RCC 7860 (cell line): ENCODE results near the gene USH1G.

Source experiments
- DNase-seq: peaks from one replicate; pipeline ENCODE4 v3.0.0-alpha.2; 2015; ENCODE audit warnings: low spot score
- FAIRE-seq: peaks from 2 replicates; lab custom pipeline; 2012; peaks lifted over from hg19 to GRCh38; lab: Jason Lieb, UNC

The USH1G gene

DNA sequence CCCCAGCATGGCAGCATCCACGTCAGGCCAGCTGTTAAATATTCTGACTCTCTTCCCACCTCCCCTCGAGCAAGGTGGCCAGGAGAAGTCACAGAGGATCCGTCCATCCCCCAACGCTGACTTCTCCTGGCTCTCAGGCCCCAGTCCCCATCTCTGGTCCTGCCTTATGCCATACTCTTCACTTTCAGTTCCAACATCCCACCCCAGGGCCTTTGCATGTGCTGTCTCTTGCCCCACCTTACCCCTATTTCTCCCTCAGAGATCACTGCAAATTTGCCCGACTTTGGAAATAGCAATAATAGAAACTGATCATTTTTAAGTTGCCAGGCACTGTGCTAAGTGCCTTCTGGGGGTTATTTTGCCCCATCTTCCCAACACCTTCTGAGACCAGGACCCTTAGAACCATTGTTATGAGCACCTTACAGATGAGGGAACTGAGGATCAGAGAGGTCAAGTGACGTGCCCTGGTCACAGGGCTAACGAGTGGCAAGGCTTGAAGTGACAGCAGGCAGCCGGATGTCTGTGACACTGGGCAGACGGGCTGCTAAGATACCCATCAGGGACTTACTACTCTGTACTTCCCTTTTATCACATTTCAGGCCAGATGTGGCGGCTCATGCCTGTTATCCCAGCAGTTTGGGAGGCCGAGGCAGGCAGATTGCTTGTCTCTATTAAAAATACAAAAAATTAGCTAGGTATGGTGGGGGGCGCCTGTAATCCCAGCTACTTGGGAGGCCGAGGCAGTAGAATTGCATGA, 31.8 kb upstream of the USH1G start:
- FAIRE-seq (no peak), DNase-seq (no peak)

DNA sequence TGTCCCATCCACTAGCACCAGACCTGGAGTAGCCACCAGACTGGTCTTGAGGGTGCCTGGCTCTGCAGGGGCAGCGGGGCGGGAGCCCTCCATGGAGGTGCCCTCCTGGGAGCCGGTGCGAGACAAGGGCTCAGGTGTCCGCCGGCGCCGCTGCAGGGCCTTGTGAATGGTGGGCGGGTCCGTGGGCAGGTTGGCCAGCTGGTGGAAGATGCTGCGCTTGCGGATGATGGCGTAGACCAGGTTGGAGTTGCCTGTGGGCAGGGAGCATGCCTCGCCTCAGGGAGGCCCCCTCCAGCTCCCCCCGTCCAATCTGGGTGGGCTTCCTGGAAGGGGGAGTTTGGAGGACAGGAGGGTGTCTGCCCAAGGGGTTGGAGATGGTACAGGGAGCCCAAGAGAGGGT, 31.1 kb upstream of the USH1G start:
- FAIRE-seq (no peak), DNase-seq (no peak)

GRCh38 chr17:74953134-74953687, 30.2 kb upstream of the USH1G start:
- no peak for DNase-seq
- FAIRE-seq, result no peak

DNA sequence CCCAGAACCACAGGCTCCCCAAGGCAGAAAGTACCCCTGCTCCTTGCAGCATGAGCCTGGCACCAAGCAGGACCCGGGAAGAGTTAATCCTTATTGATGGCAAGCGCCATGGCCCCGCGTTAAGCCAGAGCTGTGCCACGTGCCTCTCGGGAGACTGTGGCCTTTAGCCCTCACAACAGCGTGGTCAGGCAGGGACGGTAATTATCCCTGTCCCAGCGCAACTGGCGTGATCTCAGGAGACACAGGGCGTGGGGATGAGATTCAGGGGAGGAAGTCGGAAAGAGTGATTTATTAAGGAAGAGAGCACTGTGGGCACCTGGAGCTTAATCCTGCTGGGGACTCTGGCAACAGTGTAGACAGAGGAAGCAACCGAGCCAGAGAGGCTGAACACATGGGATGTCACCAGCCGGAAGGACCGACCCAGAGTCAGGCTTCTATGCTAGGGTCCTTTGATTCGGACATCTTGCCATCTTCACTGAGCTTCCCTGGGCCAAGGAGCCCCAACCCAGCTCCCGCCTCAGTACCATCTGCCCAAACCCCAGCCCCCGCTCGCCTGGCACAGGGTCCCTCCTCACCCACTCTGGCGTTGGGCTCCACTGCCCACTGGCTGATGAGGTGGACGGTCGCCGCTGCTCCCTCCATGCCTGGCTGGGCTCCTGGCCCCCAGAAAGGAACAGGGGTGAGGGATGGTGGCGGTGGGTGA, 29.5 kb upstream of the USH1G start:
- FAIRE-seq (no peak), DNase-seq (no peak)

DNA sequence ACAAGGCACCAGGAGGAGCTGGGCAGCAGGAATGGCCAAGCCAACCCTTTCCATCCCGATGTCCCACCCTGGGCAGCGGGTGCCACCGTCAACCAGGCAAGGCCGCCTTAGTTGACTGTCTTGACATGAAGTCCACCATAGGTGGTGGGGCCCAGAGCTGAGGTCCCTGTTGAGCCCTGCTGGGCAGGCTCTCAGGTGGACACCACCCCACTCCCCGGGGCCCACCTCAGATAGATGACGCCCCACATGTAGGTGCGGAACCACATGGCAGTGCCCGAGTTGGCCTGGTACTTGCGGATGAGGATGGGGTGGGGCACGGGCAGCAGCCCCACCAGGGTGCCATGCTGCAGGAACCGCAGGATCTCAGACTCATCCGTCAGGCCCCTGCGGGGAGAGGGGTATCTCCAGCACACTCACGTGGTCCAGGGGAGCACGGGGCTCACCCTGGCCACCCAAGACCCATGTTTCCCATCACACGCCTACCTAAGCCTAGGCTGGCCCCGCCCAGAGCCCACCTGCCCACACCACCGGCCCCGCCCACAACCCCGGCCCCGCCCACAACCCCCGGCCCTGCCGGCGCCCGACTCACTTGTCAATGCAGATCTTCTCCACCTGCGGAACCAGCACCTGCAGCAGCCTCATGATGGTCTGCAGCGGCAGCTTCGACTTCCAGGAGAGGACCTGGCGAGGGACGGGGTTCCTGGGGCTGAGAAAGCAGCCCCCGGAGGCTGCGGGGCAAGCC, 28.8 kb upstream of the USH1G start:
- DNase-seq, result no peak

GRCh38 chr17:74951065-74951464, 28.0 kb upstream of the USH1G start:
- FAIRE-seq (no peak), DNase-seq (no peak)

More for the DNA sequence above, 28.8 kb upstream of the USH1G start:
- FAIRE-seq, result no peak

- DNase-seq (no peak), FAIRE-seq (no peak)
Observed at GRCh38 chr17:74950207-74950606, 27.2 kb upstream of the USH1G start.

DNA sequence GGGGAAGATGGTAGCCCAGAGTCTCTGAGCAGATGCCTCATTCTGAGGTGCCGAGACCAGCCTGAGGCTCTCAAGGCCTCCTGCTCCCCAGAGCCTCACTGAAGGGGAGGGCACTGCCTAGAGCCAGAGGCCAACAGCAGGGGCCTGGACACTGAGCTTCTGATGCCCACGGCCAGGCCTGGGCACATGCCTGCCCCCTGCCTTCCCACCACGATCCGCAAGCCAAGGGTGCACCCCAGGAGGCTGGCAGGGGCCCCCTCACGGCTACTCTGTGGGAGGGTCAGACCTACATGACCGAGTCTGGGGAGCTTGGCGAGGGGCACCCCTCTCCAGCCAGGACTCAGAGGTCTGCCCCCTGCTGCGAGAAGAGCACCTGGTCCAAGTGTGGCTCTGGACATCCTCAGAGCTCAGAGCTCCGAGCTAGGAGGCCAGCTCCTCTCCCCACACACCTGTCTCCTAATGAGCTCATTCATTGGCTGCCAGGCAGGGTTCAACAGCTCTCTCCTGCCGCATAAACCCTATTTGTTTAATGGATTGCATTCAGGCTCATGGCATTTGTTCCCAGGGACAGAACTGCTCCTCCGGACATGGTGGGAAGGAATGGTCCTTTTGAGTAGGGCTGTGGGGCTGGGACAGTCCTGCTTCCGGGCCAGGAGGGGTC, 26.5 kb upstream of the USH1G start:
- no peak for FAIRE-seq

GRCh38 chr17:74947041-74947754, 24.1 kb upstream of the USH1G start:
- FAIRE-seq, result no peak
- no peak for DNase-seq

More for the DNA sequence above, 26.5 kb upstream of the USH1G start:
- DNase-seq, result no peak

GRCh38 chr17:74946641-74947040, 23.6 kb upstream of the USH1G start:
- DNase-seq, result no peak
- no peak for FAIRE-seq

GRCh38 chr17:74945543-74945942, 22.5 kb upstream of the USH1G start:
- no peak for FAIRE-seq

DNA sequence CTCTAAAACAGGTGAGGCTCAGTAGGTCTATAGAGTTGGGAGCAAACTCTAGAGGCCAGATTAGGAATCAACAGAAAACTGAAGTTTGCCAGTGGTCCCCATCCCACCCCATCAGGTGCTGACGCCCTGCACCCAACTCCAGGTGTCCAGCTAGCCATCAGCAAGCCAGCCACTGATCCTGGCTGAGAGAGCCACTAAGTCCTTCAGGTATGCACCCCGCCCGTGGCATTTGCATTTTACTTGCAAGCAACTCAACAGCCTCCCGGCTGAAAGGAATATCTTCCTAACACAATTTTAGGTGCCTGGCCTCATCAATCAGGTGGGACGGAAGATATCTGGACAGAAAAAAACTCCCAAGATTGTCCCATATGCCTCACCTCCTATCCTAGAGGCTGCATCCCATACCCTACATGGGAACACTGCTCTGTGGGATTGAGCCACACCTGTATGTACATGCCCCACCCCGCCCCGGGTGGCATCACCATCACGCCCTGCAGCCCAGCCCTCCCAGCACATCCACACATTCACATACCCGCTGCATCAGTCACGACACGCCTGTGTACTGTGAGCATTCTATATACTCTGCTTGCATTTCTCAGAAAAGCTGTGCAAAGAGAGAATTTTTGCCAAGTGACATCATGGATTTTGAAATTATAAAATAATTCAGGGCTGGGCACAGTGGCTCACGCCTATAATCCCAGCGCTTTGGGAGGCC, 20.9 kb upstream of the USH1G start:
- FAIRE-seq (no peak), DNase-seq (no peak)

More at GRCh38 chr17:74945543-74945942, 22.5 kb upstream of the USH1G start:
- DNase-seq, result no peak

- DNase-seq (no peak), FAIRE-seq (no peak)
Observed at GRCh38 chr17:74941128-74941725, 18.2 kb upstream of the USH1G start.

- DNase-seq (no peak), FAIRE-seq (no peak)
Observed at GRCh38 chr17:74939534-74939933, 16.5 kb upstream of the USH1G start.

DNA sequence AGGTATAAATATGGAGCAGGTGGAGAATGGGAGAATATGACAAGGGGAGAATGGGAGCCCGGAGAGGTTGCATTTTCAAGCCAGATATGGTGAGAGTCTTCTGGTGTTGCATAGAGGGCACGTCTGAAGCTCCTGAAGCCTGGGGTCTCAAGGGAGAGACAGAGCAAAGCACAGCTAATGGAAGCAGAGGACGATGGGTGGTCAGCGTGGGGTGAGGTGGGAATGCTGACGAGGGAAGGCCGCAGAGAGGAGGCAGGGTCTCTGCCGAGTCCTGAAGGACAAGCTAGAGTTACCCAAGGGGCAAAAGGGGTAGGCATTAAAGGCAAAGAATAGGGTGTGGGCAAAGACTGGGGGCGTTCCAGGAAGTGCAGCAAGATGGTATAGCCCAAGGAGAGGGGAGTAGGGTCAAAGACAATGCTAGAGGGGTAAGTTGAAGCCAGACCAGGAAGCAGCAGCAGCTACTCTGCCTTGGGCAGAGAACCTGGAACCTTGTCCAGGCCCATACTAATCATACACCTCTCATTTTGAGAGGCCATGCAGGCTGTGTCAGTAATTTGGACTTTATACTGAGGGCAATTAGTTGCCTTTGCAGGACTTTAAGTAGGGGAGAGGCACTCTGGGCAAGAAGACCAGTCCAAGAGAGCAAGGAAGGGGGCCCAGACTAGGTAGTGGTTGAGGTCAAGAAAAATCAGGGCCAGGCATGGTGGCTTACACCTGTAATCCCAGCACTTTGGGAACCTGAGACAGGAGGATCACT, 15.3 kb upstream of the USH1G start:
- FAIRE-seq (no peak), DNase-seq (no peak)

DNA sequence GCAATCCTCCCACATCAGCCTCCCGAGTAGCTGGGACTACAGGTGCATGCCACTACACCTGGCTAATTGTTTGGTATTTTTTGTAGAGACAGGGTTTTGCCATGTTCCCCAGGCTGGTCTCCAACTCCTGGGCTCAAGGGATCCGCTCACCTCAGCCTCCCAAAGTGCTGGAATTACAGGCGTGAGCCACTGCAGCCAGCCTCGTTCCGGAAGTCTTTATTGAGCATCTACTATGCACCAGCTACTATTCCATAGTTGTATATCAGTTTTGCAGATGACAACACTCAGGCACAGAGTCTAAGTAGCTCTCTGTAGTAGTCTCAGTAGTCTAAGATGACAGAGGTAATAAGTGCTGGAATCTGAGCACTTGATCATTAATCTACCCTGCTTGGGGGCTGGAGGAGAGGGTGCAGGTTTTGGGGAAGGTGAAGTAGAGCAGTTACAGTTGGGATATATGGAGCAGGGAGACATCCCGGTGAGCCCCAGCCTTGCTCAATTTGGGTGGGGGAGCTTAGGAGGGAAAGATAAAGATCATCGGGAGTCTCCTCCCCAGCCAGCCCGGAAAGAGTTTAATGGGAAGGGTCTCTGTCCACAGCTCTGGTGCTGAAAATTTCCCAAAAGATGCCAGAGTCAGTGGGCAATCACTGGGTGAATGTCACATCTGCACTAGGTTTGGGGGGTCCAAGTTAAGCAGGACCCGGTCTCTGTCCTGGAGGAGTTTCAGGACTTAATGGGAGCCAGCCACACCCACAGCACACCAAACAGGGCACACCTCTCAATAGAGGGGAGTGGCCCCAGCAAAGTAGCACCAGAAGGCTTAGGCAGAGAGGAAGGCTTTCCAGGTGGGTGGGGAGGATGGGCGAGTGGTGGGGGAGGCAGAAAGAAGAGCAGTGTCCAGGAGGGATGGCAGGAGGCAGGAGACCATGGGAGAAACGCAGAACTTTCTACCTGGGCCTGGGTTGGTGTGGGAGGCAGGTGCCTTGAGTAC, 14.3 kb upstream of the USH1G start:
- FAIRE-seq, result no peak
- no peak for DNase-seq

GRCh38 chr17:74936470-74936799, 13.4 kb upstream of the USH1G start:
- DNase-seq (no peak), FAIRE-seq (no peak)
